IPS DF 4.7 (cell line): ENCODE results near the gene SIX1.

Source experiments
- DNase-seq: peaks from one replicate; pipeline ENCODE4 v3.0.0-alpha.2; 2013; ENCODE audit warnings: low spot score; ENCODE audit errors: extremely low read depth

SIX1 gene

DNA sequence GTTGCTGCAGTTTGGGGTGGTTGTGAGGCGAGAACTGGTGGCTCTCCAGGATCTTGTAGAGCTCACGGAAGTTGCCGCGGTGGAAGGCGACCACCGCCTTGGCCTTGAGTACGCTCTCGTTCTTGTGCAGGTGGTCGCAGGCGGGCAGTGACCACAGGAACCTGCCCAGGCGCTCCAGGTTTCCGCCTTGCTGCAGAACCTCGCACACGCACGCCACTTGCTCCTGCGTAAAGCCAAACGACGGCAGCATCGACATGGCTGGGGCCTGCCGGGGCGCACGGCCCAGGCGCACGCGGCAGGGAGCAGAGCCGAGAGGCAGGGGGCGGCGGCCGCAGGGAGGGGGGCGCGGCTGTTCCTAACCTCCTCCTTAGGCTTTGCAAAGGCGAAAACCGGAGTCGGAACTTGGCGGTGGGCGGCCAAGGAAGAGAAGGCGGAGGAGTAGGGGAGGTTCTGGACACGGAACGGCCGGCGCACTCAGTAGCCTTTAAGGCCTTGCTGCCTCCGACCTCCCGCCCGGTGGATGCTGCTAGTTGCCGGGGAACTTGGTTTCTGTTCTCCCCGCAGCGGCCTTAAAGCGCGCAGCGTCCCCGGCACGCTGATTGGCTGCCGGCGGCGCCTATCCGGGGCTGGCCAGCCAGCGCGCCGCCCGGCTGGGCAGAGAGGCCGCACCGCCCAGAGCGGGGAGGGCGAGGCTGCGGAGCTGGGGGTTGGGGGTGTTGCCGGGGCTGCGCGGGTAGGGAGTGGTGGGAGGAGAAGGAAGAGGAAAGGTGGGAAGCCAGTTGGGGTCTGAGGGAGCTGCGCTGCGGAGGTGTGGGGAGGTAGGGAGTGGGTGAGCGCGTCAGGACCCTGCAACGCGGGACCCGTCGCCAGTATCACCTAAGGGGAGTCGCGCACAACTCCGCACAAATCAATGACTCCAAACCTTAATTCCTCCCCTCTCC lies at the start of gene SIX1:
Gene SIX1, minus strand, starts transcription at position 544 of the 941 bp plus-strand sequence. Its CDS starts 288 bp downstream, at position 256.
- no peak for DNase-seq

DNA sequence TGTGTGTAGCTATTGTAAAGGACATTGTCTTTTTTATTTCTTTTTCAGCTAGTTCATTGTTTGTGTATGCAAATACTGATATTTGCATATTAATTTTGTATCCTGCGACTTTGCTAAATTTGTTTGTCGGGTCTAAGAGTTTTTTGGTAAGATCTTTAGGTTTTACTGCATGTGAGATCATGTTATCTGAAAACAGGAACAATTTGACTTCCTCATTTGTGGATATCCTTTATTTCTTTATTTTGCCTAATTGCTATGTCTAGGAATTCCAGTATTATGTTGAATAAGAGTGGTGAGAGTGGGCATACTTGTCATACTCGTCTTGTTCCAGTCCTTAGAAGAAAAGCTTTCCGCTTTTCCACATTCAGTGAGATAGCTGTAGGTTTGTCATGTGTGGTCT lies 46.0 kb upstream of the SIX1 start:
- DNase-seq: no peak

DNA sequence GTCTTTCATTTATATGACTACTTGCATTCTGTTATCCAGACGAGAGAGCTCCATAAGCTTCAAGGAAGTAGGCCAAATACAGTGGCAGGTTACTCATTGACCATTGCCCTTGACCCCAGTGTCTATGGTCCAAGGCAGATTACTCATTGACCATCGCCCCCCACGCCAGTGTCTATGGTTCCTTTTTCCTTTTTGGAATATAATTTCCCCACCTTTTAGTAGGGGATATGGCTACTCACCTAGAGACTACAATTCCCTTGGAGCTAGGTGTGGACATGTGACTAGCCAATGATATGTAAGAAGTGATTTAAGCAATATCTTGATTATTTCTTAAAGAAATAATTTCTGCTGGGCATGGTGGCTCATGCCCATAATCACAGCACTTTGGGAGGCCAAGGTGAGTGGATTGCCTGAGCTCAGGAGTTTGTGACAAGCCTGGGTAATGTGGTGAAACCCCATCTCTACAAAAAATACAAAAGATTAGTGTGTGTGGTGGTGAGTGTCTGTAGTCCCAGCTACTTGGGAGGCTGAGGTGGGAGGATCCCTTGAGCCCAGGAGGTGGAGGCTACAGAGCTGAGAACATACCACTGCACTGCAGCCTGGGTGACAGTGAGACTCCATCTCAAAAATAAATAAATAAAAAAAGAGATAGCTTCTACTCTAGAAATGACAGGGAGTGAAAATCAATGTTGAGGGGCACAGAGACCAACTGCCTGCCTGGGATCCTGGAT lies 42.3 kb upstream of the SIX1 start:
- DNase-seq: no peak

DNA sequence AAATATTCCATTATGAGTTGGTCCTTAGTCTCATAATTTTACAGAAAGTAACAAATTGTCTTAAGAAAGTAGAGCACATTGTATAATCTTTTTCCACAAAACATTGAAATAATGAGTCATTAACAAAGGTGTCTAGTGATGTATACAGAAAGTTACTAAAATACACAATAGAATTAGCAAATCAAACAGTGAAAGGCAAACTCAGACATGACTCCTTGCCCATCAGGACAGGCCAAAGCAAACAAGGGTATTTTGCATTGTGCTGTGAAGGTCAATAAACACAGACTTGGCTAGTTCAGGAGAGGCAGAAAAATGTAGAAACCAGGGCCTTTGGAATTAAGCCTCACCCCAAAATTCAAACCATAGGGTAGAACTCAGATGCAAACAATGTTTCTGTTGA lies 37.6 kb upstream of the SIX1 start:
- DNase-seq: no peak

DNA sequence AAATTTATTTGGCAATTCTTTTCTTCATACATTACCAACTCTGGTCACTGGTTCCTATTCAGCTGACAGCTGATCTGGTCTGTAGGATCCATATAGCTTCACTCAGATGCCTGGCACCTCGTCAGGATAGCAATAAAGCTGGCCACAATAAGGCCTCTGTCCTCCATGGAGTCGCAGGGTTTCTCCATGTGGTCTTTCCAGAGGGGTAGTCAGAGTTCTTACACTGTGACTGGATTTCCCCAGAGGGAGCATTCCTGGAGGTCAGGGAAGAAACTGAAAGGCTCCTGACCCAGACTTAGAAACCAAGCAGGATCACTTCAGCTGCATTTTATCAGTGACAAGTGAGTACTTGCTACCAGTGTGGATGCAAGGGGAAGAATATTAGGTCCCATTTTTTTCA lies 34.9 kb upstream of the SIX1 start:
- DNase-seq: no peak

DNA sequence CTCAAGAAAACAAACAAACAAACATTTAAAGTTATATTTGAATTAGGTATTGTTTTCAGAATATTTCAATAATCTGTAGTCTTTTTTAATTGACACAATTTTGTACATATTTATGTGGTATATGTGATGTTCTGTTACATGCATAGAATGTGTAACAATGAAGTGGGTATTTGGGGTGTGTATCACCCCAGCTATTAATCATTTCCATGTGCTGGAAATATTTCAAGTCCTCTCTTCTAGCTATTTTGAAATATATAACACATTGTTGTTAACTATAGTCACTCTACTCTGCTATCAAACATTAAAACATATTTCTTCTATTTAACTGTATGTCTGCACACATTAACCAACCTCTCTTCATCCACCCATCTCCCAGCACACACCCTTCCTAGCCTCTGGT lies 32.0 kb upstream of the SIX1 start:
- no peak for DNase-seq

DNA sequence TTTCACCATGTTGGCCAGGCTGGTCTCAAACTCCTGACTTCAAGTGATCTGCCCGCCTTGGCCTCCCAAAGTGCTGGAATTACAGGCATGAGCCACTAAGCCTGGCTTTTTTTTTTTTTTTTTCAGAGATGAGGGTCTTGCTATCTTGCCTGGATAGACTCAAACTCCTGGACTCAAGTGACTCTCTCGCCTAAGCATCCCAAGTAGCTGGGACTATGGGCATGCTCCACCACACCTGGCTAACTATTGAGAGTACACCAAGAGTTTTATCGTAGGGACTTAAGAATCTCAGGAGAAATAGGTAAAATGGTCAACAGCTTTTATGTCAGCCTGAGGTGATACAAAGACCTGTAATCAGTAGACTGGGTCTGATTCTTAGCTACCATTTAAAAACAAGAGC lies 31.2 kb upstream of the SIX1 start:
- DNase-seq: no peak

DNA sequence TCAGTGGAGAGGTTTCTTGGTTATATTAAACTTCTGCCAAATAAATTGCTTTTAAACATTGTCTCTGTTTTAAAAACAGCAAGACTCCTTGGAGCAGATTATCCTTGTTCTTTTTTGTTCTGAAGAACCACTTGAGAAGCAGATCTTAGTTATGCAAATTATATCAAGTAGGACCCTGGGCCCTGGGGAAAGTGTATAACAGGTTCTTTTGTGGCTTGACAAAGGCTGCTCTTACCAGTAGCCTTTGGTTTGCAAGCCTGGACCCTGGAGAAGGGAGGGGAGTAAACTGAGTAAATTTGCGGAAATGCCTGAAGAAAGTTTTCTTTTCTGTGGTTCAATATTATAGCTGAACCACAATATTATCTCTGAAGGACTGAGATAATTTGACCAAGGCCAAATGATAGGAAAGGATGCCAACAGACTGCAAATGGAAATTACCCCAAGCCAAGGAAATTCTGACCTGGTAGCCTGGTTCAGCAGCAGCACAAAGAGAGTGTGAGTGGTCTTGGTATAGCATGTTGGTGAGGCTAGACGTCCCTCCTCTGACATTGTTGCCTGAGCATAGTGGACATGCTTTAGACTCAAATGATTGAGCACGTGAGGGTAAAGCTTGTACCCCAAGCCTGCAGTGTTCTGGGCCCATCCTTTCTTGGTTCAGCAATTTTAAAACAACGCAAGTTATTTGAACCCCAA lies 30.4 kb upstream of the SIX1 start:
- DNase-seq: no peak

DNA sequence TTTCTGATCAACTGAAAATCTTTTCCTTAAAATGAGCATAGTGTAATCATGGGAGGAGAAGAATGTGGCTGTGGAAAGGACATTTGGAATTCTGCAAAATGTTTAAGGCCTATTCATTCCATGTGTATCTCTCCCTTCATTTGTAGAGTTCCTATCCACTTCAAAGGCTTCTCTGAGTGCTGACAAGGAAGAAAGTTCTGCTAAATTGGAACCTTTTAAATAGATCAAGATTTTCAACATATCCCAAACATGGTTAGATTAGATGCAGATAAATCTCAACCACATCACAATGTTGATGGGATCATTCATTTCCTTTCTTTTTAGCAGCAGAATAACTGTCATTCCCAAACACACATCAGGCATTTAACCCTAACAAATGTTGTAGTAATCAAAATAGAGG lies 28.4 kb upstream of the SIX1 start:
- no peak for DNase-seq

DNA sequence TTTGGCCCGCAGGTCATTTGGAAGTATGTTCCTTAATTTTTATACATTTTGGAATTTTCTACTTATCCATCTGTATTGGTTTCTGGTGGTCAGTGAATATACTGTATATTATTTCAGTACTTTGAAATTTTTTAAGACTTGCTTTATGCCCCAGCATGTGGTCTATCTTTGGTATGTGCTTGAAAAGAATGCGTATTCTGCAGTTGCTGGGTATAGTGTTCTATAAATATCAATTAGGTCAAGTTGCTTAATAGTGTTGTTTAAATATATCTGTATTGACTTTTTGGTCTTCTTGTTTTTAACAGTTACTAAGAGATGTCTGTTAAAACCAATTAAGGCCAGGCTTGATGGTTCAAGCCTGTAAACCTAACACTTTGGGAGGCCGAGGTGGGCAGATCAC lies 21.7 kb upstream of the SIX1 start:
- no peak for DNase-seq

DNA sequence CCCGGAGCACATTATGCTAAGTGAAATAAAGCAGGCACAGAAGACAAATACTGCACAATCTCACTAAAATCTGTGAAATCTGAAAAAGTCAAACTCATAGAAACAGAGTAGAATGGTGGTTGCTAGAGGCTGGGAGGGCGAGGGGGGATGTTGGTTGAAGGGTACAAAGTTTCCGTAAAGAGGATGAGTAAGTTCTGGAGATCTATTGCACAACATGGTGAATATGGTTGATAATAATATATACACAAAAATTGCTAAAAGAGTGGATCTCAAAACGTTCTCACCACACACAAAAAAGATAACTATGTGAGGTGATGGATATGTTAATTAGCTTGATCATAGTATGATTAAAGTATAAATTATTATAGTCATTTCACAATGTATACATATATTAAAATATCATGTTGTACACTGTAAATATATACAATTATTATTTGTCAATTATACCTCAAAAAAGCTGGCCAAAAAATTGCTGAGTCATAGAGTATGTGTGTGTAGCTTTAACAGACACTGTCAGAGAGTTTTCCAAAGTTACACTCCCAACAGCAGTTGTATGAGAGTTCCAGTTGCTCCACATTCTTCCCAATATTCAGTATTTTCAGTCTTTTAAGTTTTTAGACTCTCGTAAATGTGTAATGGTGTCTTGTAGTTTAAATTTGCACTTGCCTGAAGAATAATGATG lies 19.3 kb upstream of the SIX1 start:
- no peak for DNase-seq

DNA sequence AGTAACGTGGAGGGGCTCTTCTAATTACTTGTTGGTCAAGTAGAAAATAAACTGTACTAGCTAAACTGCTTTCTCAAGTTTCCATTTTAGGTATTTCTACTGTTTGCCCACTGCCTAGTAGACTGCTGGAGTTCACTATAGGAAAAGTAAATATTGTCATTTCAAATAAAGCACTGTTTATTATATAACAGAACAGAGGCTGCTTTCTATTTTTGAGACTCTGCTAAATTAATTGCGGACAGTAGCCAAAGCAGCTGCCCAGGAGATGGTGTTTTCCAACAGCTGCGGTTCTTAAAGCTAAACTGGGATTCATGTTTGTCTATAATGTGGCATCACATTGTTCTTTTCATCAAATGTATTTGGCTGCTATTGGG lies 15.9 kb upstream of the SIX1 start:
- no peak for DNase-seq

DNA sequence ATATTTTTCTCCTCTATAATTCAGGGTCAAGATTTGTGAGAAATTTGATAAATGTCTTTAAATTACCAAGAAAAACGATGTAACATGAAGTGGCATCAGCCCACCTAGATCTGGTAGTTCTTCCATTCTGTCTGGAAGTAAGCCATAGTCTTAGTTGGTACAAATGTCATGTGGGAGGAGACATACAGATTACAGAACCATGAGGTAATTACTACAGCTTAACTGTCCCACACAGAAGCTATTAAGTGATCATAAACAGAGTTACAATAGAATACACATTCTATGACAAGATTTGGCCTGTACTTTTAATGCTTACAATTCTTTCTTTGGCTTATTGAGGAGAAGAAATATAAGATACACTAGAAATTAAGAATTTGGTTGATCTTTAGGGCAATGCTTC lies 13.7 kb upstream of the SIX1 start:
- no peak for DNase-seq

DNA sequence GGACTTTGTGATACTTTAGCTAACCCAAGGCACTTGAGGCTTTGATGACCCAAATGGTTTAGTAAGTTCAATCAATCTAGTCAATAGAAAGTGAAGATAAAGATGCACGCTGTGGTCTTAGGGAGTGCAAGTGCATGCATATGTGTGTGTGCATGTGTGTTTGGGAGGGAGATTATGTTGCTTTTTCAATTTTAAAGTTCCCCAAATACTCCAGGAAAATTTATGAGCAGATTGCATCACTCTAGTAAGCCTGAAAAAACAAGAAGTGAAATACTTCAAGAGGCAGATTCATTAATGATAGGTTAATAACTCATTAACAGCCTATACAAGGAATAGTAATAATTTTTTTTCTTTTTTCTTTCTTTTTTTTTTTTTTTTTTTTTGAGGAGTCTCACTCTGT lies 12.4 kb upstream of the SIX1 start:
- no peak for DNase-seq

DNA sequence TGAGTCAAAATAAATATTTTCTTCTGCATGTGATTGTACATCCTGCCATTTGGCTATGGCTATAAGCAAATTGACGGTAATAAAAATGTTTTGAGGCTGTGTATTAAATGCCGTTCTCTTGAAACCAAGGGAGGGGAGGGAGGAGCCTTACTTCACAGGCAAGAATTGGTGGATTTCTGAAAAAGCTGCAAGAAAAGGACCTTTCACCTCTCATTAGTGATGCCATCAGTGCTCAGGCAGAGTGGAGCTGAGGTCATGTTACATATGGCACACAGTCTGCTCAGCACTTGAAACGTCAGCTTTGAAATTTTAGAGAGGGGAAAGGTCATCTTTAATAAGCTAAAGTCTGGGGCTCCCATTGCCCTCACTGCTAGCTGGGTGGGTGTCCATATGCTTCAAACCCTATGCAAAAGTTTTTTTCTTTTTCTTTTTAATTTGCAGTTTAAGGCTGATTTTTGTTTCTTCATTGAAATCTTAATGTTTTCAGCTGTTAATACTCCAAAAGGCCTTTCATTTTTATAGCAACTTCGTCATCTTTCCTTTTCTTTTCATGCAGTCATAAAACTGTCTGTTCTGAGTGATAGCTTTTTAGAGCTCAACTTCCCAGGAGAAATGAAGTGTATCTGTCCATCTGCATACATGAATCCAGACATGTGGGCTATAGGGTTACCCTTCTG lies 9.8 kb upstream of the SIX1 start:
- no peak for DNase-seq

DNA sequence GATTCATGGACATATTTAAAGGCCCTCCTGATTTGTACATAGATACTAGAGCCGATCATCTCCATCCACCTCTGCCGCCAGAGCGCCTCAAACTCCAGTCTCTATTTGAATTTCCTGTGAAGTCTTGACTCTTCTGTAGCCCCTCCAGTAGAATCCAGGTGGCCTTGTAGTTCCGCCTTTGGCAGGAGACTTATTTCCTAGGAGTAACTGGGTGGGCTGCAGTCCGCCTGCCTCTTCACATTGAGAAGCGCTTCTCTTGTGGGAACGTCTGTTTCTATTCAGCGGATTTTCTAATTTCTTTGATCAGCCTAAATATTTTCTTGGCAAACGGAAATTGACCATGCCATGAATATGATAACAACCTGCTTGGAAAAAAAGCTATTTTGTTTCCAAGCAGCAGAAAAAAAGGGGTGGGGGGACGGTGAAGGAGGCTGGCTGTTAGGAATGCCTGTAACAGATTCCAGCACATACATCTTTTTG lies 9.0 kb upstream of the SIX1 start:
- DNase-seq: no peak

DNA sequence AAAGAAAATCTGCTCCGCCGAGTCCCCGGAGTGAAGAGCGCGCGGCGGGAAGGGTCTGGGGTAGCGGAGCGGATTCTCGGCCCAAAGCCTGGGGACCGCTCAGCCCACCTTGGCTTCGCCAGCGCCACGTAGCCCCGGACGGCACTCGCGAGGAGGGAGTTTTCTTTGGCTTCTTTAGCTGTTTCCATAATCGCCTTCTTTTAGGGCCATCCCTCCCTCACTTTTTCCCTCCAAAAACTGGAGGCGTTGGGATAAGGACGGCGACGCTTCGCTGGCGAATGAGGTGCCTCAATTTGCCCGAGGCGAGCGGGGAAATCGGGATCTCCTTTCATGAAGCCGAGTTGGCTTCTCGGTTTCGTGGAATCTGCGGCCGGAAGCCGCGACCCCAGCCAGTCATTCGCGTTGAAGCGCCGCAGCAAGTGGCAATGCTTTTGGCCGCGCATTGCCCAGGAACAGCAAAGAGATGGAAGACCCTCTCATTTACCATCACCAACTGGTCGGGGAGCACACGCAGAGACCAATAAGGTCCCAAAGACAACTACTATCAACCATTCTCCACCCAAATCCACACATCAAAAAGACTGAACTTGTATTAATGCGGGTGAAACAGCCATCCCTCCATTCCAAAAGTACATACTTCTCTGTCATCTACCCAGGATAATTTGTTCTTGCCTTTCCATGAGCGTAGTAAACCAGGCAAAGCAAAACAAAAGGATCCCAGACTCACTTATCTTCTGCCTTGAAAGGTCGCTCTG lies 8.4 kb upstream of the SIX1 start:
- DNase-seq: no peak

DNA sequence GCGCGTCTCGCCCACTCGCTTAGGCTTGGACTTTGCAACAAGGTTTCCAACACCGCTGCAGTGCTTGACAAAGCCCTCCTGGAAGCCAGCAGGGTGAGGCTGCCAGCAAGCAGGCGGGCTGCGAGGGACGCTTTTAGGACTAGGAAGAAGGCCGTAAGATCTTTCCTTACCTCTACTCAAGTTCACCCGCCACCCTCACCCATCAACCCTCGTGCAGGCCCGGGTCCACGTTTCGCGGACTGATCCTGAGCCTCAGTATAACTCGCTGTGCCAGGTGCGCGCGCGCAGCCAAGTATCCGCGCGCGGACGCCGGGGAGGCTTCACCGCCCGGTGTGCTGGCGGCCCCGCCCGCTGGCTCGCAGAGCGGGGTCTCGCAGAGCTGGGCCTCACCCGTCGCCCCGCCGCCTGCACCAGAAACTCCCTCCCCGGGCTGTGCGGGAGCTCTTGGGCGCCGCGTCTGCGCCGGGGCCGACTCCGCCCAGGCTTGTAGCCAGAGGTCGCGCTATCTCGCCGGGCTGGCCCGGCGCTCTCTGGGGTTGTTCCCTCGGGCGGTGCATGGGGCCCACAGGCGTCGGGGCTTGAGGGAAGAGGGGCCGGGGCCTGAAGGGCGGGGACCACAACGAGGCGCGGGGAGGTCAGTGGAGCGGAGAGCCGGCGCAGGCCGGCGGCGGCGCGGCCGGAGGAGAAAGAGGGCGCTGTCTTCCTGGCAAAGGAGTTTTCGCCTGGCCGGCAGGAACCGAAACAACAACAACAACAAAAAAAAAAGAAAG lies 7.6 kb upstream of the SIX1 start:
- no peak for DNase-seq

DNA sequence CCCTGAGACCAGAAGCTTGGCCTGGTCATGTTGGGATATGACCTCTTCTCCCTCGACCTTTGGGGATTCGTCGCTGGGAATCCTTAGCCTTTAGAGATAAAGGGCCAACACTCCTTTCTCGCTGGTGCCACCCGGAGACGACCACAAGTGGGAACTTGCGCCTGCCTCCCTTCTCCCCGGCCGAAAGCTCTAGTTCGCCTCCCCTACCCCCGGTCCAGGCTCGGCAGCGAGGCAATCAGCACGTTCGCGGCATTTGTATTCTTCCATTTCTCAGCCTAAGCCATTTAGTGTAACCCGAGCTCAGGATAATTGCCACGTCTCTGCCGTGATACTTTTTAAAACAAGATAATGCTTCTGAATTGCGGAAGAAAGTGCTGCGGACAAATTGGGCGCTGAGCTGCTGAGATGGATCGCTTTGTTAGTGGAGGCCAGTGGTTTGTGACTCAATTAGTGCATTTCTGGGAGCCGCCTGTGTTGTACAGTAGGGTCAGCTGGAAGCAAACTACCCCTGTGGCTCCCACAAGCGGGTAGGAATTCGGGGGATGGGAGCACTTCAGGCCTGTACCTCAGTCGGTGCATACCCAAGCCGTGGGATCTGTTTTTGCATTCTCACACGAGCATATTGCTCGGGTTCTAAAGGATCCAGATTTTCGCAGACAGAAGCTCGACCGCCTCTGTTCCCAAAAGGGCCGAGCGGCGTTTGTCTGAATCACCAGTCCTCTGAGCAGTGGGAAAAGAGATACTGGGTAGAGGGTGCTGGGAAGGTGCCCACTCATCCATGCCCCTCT lies 6.8 kb upstream of the SIX1 start:
- DNase-seq: no peak
